ENCODE measurements around the gene ALCAM. TPM values are rescaled to one million over a fixed set of nuclear protein-coding genes. Genes with fewer than 3 reads are reported as not detected.

Gene ALCAM
- total and polyA plus RNA-seq, 2 of the 8 experiments (the other 6 are each of a cell fraction or from before 2014, with no cell fraction given), result 10.8 to 33.0 TPM

- Histone ChIP-seq H3K79me1 (ENCODE audit: low read depth, low read length) (no peaks in the 10 kb centered on the region), H2AFZ (ENCODE audit: low read length) (no peak overlapping the region), H3K4ac (replicated peaks; ENCODE audit: insufficient read length, low read depth, low read length) (no peak overlapping the region), H4K8ac (ENCODE audit: extremely low read depth, insufficient read depth, low read length) (no peak overlapping the region), H3K23me2 (ENCODE audit: low read depth, low read length) (no peaks in the 10 kb centered on the region; the same call in 1 of the 2 replicates), H2BK15ac (ENCODE audit: low read length) (no peak overlapping the region), H2BK5ac (ENCODE audit: low read depth, low read length) (no peak overlapping the region), H2BK20ac (ENCODE audit: low read length) (no peak overlapping the region), H4K91ac (replicated peaks; ENCODE audit: insufficient read length, low read length) (no peak overlapping the region), H3K18ac (ENCODE audit: extremely low read depth, low read length) (no peak overlapping the region), H3K27ac (ENCODE audit: low read depth, low read length) (no peak overlapping the region), H3K79me2 (ENCODE audit: control insufficient read depth in 1 of 2, insufficient read depth in 2 of 2, low read length in 2 of 2) (no peaks in the 10 kb centered on the region), H3K23ac (ENCODE audit: insufficient read length) (no peak overlapping the region), H3K9ac (replicated peaks in 1 of 4; ENCODE audit: extremely low read depth in 1 of 4, low read depth in 3 of 4, low read length in 3 of 4) (no peak overlapping the region), H3K27me3 (replicated peaks in 1 of 4; ENCODE audit: control insufficient read depth in 3 of 4, extremely low read depth in 1 of 4, insufficient read depth in 3 of 4, low read length in 3 of 4) (no peaks in the 10 kb centered on the region), H2BK120ac (replicated peaks; ENCODE audit: low read depth, low read length) (no peak overlapping the region), H4K5ac (ENCODE audit: insufficient read length, low read depth, low read length) (no peak overlapping the region), H2BK12ac (ENCODE audit: low read depth, low read length) (no peak overlapping the region), H3K56ac (replicated peaks; ENCODE audit: insufficient read length, low read depth, low read length) (no peak overlapping the region), H3K4me3 (ENCODE audit: extremely low read depth in 1 of 4, insufficient read depth in 2 of 4, low read depth in 3 of 4, low read length in 4 of 4) (no peak overlapping the region), H3K9me3 (ENCODE audit: insufficient read depth in 2 of 2, low read depth in 1 of 2, low read length in 1 of 2) (no peaks in the 10 kb centered on the region), H3K4me1 (replicated peaks in 1 of 4; ENCODE audit: control insufficient read depth in 3 of 4, insufficient read depth in 4 of 4, low read length in 3 of 4) (no peaks in the 10 kb centered on the region), H3K36me3 (ENCODE audit: control insufficient read depth in 2 of 4, insufficient read depth in 4 of 4, low read length in 3 of 4) (no peaks in the 10 kb centered on the region), H3K4me2 (ENCODE audit: insufficient read depth in 1 of 2, low read depth in 2 of 2, low read length in 2 of 2) (no peak overlapping the region), H3K14ac (ENCODE audit: insufficient read length) (no peak overlapping the region), H2AK5ac (ENCODE audit: low read depth, low read length) (no peak overlapping the region), H4K20me1 (replicated peaks in 1 of 2; ENCODE audit: control insufficient read depth in 1 of 2, insufficient read depth in 2 of 2, low read length in 2 of 2) (no peaks in the 10 kb centered on the region)
- FAIRE-seq (no peak), DNase-seq (ENCODE audit: low read depth in 1 of 2, low spot score in 2 of 2) (no peak)
- TF ChIP-seq TAF7 (optimal IDR thresholded peaks at IDR 0.05; ENCODE audit: borderline replicate concordance, low read depth, low read length), result no peak
- TF ChIP-seq HDAC6 (IDR thresholded peaks at IDR 0.05; ENCODE audit: low read depth, low read length), result no peak
- no peak for TF ChIP-seq ATF2 (IDR thresholded peaks at IDR 0.05; ENCODE audit: low read length)
- no peak for TF ChIP-seq HDAC2 (IDR thresholded peaks at IDR 0.05; ENCODE audit: borderline replicate concordance in 1 of 2, low read depth in 2 of 2, low read length in 2 of 2)
- no peak for TF ChIP-seq EGR1 (IDR thresholded peaks at IDR 0.05; ENCODE audit: borderline replicate concordance, low read depth, low read length)
- no peak for TF ChIP-seq SAP30 (IDR thresholded peaks at IDR 0.05; ENCODE audit: insufficient read depth, insufficient replicate concordance, low read length)
- no peak for TF ChIP-seq JUND (IDR thresholded peaks at IDR 0.05; ENCODE audit: low read length)
- TF ChIP-seq NANOG (IDR thresholded peaks at IDR 0.05; ENCODE audit: insufficient read depth, low read depth, low read length, poor library complexity, severe bottlenecking), result no peak
- TF ChIP-seq CBX5 (IDR thresholded peaks at IDR 0.05; ENCODE audit: low read depth, low read length), result no peak
- ChIA-PET CTCF (ENCODE audit: partially characterized antibody) (no interaction called here), POLR2A (ENCODE audit: partially characterized antibody) (no interaction called here)
- WGBS, 2 experiments (ENCODE audit: extremely low coverage in 1 of 2, insufficient coverage in 1 of 2, insufficient read length in 1 of 2, insufficient replicate concordance in 2 of 2, low coverage in 1 of 2, low lambda C conversion rate in 2 of 2, missing lambda C conversion rate in 1 of 2), result 97% methylated on average over 5 of the region's 5 CpGs; no CpG with 5 or more reads in 1 of the 2 experiments
Observed at GRCh38 chr3:105618556-105618955, 251.8 kb downstream of the ALCAM start.

Data from H1 (cell line).